Measurements from ENCODE around the gene TAF9.
"Not testable (repeated sequence)": the region's sequence is repeated elsewhere in the genome, so short reads cannot be mapped to it uniquely, and the experiment has no call there.

The TAF9 gene, protein sequence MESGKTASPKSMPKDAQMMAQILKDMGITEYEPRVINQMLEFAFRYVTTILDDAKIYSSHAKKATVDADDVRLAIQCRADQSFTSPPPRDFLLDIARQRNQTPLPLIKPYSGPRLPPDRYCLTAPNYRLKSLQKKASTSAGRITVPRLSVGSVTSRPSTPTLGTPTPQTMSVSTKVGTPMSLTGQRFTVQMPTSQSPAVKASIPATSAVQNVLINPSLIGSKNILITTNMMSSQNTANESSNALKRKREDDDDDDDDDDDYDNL

DNA sequence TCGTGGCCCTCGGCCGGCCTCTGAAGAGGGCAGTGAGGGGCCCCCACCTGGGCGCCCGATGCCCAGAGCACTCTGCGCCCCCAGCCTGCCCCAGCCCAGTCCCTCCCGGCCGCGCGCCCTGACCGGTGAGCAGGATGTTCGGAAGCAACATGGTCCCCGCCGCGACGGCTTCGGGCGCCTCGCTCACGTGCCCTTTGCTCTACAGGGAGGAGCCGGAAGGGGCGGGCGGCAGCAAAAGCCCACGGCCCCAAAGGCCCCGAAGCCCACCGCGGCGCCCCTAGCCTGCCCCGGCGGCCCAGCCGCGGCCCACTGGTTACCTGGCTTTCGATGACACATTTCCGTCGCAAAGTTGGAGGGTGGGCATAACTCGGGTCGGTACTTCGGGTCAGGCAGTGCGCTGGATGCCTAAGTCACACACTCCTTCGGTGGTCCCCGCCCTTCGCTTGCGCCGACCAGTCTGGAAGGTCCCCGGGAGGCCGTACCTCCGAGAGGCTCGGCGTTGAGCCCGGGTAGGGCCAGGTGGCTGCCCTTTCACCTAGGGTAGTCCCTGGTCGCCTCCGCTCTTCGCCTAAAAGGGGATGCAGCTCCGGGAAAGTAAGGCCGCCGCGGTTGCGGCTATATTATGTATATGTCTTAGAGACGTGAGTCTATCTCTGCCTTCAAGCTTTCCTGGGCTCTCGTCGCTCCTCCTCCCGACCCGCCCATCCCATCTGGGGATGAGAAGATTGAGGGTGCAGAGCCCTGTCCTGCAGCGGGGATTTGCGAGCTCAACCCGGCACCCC, at the start of gene TAF9, which contains the start of the genes AK6 and RAD17:
Gene TAF9, minus strand, starts transcription at position 181 of the 782 bp plus-strand sequence. CDS start 3,783 bp downstream, outside the sequence.
Gene AK6, minus strand, starts transcription at position 181 of the 782 bp plus-strand sequence. Its CDS starts 30 bp downstream, at position 151.
Gene RAD17, plus strand, starts transcription at position 479 of the 782 bp plus-strand sequence. CDS start 2,391 bp downstream, outside the sequence.
- DNase-seq, result peak; percentile 93 to 96 (median 96)

DNA sequence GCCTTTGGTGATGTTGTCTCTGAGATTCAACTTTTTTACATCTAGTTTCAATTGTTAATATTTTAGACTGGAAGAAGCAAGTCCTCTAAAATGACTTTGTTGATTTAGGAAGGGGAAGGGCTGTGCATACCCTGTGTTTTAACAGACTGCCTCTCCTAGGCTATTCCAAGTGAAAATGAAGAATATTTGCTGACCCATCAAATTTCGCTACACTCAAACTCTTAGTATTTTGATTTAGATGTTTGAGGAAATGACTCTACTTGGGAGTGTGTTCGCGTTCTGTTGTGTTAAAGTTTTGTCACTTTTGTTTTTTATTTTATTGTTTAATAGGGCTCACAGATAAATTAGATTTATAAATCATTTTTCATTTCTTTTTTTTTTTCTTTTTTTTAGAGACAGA, 49.2 kb upstream of the TAF9 start:
- DNase-seq, result no peak

DNA sequence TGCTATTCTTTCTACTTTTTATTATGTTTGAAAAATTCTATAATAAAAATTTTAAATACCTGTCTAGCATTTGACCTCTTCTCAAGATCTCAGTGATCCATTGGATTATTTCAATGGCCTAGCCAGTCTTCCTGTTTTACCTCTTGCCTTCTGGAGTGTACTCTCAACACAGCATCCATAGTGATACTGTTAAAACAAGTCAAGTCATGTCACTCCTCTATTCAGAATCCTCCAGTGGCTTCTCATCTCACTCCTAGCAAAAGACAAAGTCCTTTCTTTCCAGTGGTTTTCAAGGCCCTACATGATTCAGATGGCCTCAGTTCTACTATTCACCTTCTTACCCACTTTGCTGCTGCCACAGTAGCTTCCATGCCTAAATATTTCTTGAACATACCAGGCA, 47.4 kb upstream of the TAF9 start:
- peak in 1 of 3 experiments; percentile 21 for DNase-seq

DNA sequence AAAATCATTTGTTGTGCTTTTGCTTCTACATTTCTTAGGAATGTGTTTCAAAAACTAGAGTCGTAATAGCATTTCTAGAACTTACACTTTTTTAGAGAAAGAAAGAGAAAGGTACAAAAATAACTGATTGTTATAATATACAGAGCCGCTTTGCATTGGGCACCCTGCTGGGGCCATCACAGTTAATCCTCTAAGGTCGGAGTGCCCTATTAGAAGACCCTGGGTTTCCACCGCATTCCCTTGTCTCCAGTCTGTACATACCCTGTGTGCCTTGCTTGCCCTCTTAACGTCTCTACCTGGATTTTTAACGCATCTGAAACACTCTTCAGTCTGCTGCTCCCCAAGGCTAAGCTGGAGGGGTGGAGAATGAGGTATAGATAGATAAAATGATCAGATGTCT, 46.9 kb upstream of the TAF9 start:
- DNase-seq, result peak in 2 of 3 experiments; percentile 34 to 51

DNA sequence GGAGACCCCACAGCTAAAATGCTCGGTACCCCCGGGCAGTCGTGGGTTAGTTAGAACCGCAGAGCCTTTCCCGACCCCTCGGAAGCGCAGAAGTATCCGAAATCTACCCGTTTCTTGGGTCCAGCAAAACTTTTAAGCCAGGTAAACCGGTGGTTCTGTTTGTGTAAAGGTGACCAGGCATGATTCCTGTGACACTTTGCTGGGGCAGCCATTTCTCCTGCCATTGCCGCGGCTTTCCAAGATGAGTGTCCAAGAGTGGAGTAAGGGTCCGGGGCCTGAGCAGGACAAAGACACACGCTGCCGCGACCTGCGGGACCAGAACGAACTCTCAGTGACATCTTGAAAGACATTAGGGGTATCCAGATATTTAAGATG, 46.3 kb upstream of the TAF9 start:
- DNase-seq, result peak in 2 of 3 experiments; percentile 50 to 64

DNA sequence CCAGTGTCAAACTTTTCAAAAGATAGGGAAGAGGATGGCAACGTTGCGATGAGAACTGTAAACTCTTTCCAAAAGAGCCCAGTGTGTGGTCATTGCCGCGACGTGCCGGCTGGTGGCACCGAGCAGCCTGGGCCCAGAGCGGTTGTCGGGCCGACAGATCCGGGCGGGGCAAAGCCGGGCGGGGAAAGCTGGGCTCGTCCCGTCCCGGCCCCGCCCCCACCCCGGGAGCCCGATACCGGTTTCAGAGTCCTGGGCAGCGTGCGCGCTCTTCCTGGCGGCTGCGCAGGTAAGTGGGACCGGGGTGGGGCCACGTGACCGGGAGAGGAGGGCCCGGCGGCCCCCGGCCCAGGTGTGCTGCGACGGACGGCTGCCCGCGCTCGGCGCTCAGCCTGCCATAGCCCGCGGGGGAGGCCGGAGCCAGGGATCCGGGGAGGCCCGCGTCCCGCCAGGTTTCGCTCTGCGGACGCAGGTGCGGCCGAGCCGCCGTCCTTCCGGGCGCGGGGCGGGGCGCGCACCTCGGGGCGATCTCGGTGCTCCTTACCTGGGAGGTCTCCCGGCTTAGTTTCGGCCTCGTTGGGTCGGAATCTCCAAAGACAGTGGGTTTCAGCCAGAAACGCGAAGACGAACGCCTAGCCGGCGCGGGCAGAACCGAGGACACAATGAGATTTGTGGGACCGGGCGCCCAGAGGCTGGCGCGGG, 45.7 kb upstream of the TAF9 start, which contains the start of gene MARVELD2:
Gene MARVELD2, plus strand, starts transcription at position 232 of the 699 bp plus-strand sequence. CDS start 4,270 bp downstream, outside the sequence.
- DNase-seq, result peak; percentile 87 to 97 (median 87)

DNA sequence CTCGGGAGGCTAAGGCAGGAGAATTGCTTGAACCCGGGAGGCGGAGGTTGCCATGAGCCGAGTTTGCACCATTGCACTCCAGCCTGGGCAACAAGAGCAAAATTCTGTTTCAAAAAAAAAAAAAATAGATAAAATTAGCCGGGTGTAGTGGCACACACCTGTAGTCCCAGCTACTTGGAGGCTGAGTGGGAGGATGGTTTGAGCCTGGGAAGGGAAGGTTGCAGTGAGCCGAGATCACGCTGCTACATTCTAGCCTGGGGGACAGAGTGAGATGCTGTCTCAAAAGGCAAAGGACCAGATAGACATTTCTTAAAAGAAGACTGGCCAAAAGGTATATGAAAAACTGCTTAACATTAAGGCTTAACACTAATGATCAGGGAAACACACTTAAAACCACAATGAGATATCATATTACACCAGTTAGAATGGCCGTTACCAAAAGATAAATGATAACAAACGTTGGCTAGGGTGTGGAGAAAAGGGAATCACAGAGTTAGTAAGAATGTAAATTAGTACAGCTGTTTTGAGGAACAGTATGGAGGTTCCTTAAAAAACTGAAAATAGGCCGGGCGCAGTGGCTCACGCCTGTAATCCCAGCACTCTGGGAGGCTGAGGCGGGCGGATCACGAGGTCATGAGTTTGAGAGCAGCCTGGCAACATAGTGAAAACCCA, 35.5 kb upstream of the TAF9 start:
- DNase-seq, result no peak

DNA sequence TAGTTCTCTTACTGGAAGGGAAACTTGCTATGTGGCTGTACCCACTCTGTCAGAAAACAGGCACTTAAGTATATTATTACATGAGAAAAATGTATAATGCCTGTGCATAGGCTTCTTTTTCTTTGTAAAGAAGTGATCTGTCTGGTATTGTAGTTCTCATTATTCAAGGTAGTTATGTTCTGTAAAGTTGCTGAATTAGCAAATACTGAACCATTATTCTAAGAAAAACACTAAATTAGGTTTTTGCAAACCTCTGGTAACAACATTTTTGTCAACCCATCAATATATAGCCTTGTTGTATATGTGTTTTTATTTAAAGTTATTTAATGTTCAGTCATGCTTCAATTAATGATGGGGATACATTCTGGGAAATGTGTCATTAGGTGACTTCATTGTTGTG, 9.1 kb upstream of the TAF9 start:
- DNase-seq, result no peak

DNA sequence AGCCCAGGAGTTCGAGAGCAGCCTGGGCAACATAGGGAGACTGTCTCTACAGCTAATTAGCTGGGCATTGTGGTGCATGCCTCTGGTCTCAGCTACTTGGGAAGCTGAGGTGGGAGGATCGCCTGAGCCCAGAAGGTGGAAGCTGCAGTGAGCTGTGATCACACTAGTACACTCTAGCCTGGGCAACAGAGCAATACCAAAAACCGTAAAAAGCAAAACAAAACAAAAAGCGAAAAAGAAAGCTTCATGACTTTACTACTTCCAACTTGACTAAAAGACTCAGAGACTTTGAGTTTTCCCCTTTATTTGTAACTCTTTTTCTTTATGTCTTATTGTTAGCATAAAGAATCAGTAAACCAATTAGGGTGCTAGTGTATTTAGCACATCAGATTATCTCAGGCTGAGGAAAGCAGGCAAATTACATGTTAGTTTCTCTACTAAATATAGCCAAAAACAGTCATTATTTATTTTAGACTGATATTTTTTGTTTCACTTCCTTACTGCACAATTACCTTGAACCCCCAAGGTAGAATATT, 5.7 kb upstream of the TAF9 start:
- no peak for DNase-seq

DNA sequence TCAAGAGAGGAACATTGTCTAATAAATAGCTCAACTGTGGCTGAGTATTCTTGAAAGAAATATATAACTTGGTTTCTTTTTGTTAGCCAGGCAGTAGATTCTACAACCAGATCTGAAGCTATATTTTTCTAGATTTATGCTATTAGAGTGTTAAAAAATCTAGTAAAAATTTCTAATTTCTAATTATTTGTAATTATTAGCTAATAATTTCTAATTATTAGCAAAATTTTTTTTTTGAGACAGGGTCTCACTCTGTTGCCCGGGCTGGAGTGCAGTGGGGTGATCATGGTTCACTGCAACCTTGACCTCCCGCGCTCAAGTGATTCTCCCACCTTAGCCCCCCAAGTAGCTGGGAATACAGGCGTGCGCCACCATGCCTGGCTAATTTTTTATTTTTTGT, 3.1 kb upstream of the TAF9 start:
- no peak for DNase-seq

DNA sequence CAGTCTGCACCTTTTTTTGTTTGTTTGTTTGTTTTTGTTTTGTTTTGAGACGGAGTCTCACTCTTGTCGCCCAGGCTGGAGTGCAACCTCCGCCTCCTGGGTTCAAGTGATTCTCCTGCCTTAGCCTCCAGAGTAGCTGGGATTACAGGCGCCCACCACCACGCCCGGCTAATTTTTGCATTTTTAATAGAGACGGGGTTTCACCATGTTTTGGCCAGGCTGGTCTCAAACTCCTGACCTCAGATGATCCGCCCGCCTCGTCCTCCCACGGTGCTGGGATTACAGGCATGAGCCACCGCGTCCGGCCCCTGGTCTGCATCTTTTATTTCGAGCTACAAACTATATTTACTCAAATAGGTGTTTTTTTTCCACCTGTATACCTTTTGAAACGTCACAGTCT, 1.0 kb upstream of the TAF9 start:
- not testable (repeated sequence) for DNase-seq

DNA sequence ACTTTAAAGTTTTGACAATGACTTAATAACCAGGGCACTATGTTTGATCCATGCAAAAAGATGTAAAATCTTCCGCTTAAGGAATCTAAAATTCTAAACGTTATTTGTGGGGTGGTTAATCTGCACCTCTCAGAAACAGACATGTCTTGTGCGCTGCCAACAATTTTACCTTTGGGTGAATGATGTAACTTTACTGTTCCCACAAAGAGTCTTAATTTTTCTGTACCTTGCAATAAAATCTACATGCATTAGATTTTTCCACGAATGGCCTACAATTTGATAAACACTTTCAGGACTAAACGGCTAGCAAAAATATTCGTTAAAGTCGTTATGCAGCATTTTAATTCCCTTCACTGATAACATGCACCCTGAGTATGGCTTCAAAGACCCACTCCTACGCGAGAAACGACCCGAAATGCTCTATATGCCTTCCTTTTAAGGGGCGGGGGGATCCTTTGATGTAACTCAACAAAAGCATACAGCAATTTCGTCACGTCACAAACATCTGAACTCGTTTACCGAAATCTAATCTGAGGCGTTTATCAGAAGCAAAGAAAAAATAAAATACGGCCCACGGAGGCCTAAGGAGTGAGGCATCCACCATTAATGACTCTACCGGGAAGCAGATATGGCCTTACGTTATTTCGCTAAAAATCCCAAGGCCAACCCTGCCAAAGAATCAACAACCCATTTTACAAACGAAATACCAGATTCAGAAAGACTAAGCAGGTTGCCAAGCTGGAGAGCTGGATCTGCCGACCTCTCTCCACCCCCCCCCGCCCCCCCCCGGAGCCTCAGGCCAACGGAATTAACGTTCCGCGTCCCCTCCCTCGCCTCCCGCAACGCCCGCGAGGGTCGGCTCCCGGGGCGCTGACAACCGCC, 621 bp downstream of the TAF9 start:
- peak in 1 of 3 experiments; percentile 67 for DNase-seq

DNA sequence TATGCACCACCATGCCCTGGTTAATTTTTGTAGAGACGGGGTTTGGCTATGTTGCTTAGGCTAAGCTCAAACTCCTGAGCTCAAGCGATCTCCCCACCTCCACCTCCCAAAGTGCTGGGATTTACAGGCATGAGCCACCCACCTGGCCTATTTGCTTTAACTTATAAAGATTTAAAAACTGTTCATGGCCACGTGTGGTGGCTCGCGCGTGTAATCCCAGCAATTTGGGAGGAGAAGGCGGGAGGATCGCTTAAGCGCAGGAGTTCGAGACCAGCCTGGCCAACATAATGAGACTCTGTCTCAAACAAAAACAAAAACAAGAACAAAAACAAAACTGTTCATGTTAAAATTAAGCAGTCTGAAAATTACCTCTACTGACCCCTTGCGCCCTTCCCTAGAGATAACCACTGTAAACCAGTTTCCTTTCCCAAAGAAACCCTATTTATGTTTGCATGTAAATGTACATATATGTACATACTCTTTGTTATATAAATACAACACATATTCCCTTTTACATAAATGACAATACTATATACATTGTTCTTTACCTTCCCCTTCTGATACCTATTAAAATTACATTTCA, 1.5 kb downstream of the TAF9 start:
- DNase-seq, result no peak

DNA sequence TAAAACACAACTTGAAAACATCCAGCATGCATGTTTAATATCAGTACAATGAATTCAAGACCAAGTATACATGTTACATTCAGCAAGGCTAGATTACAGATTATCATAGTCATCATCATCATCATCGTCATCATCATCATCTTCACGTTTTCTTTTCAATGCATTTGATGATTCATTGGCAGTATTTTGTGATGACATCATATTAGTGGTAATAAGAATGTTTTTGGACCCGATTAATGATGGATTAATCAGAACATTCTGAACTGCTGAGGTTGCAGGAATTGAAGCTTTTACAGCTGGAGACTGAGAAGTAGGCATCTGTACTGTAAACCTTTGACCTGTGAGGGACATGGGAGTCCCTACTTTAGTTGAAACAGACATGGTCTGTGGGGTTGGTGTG, 4.5 kb downstream of the TAF9 start:
- no peak for DNase-seq

DNA sequence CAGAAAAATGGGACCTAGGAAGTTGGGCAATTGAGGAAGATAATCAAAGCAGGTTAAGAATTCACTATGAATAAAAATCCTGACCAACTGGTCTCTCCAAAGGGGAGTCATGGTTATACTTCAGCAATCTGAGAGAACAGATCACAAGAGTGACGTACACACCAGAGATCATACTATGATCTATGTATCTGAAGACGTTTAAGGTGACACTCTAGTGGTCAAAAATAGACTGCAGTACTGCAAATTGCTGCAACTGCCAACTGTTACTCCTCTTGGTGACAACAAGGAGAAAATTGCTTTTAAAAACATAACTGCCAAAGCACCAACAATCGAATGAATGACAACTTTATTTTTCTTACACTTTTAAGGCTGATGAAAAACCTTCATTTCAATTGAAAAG, 4.9 kb downstream of the TAF9 start:
- DNase-seq, result peak in 1 of 3 experiments; percentile 1

DNA sequence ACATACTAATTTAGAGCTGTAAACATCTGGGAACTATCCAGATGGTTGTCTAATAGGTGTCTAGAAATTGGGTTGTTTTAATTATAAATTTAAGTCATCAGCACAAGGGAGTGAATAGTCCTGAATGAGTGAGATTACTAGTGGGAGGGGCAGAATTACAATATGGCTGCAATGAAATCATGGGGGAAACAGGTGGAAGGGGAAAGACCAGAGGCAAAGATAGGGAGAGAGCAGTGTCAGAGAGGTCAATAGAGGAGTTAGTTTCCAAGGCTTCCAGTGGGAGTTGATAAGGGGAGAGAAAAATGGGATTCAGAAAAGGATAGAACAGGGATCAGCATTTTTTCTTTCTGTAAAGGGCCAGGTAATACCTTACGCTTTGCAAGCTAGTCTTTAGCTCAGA, 8.9 kb downstream of the TAF9 start:
- DNase-seq, result no peak

DNA sequence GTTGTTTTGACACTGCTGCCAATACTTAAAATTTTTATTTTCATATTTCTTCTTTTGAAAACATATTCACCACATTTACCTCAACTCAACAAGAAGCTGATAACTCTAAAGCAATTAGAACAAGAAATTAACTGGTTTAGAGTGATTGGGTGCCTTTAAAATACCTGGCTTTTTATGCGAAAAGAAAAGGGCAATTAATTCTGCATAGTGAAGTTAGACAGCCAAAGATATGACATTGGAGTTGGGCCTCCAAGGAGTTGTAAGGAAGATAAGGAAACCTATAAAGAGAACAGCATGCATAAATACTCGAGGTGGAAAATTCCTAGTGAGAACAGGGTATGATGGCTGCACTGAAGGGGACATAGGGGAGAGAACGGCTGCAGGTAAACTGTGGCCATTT, 9.6 kb downstream of the TAF9 start:
- no peak for DNase-seq

DNA sequence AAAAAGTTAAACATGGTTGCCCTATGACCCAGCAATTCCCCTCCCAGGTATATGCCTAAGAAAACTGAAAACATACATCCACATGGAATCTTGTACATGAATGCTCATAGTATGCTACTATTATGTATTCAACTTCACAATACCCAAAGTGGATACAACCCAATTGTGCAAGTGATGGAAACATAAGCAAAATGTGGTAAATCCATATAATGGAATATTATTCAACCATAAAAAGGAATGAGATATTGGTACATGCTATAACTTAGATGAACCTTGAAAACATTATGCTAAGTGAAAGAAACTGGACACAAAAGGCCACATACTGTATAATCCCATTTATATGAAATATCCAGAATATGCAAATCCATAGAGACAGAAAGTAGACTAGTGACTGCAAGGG, 18.7 kb downstream of the TAF9 start:
- no peak for DNase-seq

DNA sequence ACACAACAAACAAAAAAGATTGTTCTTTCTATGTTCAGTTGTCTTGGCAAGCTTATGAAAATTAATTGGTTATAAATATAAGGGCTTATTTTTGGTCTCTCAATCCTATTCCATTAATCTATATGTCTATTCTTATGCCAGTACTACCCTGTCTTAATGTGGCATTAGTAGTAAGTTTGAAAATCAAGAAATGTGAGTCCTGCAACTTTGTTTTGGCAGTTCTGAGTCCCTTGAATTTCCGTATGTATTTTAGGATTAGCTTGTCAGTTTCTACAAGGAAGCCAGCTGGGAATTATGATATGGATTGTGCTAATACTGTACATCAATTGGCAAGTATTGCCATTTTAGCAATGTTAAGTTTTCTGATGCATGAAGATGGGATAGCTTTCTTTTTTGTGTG, 26.2 kb downstream of the TAF9 start:
- no peak for DNase-seq

DNA sequence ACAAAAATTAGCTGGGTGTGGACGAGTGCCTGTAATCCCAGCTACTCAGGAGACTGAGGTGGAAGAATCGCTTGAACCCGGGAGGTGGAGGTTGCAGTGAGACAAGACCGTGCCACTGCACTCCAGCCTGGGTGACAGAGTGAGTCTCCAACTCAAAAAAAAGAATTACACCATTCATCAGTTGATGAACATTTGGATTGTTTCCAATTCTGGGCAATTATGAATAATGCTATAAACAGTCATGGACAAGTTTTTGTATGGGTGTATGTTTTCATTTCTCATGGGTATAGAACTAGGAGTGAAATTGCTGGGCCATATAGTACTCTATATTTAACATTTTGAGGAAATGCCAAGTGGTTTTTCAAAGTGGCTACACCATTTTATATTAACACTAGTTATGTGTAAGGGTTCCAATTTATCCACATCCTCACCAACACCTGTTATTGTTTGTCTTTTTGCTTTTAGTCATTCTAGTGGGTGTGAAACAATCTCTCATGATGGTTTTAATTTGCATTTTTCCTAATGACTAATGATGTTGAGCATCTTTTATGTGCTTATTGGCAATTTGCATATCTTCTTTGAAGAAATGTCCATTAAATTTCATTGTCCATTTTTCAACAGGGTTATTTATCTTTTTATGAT, 27.7 kb downstream of the TAF9 start:
- DNase-seq, result no peak
